ENCODE results near the gene NCBP1.

DNA sequence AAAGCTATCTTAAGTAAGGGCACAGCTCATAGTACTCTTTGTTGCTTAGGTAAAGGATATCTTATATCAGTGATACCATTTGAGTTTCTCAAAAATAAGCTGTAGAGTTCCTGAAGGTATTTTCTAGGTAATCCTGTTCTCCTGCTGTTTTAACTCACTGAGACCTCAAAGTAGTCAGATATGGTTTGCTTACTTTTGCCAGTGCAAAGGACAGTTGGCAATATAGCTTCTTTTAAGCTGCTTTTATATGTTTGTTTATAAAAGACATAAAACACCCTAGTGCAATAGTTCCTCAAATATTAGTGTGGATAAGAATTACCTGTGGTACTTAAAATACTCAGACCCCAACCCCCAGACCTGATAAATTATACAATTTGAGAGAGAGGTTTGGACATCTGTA lies 12.1 kb downstream of the NCBP1 start:
- TF ChIP-seq SMC3 (IDR thresholded peaks at IDR 0.05; ENCODE audit: low read depth, low read length) (no peak), ELF1 (IDR thresholded peaks at IDR 0.05) (no peak), YY1 (IDR thresholded peaks at IDR 0.05; ENCODE audit: low read depth) (no peak), CHD2 (IDR thresholded peaks at IDR 0.05; ENCODE audit: low read length, partially characterized antibody) (no peak), CTCF (IDR thresholded peaks at IDR 0.05) (no peak), USF2 (IDR thresholded peaks at IDR 0.05; ENCODE audit: borderline replicate concordance, low read depth, low read length) (no peak), NRF1 (IDR thresholded peaks at IDR 0.05; ENCODE audit: low read depth, low read length) (no peak), PBX3 (IDR thresholded peaks at IDR 0.05) (no peak)

Data from SK-N-SH (cell line).